GM21367 (cell line): ENCODE data around the gene CPT1B.
"Not testable (repeated sequence)": the region's sequence is repeated elsewhere in the genome, so short reads cannot be mapped to it uniquely, and the experiment has no call there.

Experiments
- ATAC-seq: cut with Tn5 transposase; IDR thresholded peaks from one replicate; pipeline ENCODE4 v1.9.1; 2021; ENCODE audit not compliant: unreplicated experiment

The CPT1B gene

GRCh38 chr22:50547263-50547985 lies 30.8 kb downstream of the CPT1B start:
- no peak for ATAC-seq

- ATAC-seq, result no peak
Measured at GRCh38 chr22:50546326-50547262, 31.6 kb downstream of the CPT1B start.

- no peak for ATAC-seq
Measured at GRCh38 chr22:50545522-50546325, 32.5 kb downstream of the CPT1B start, which contains the start of gene KLHDC7B. Gene KLHDC7B, plus strand, starts transcription at chr22:50545899. Its CDS starts 345 bp downstream, at chr22:50546244.

GRCh38 chr22:50544746-50545253 lies 33.4 kb downstream of the CPT1B start:
- no peak for ATAC-seq

- no peak for ATAC-seq
Measured at GRCh38 chr22:50544078-50544745, 34.0 kb downstream of the CPT1B start.

- no peak for ATAC-seq
Measured at GRCh38 chr22:50542416-50542927, 35.8 kb downstream of the CPT1B start.

GRCh38 chr22:50541667-50542026 lies 36.6 kb downstream of the CPT1B start:
- not testable (repeated sequence) for ATAC-seq

- no peak for ATAC-seq
Measured at GRCh38 chr22:50540381-50540780, 37.8 kb downstream of the CPT1B start.

- ATAC-seq, result no peak
Measured at GRCh38 chr22:50537765-50538164, 40.5 kb downstream of the CPT1B start.

- no peak for ATAC-seq
Measured at GRCh38 chr22:50536226-50536625, 42.0 kb downstream of the CPT1B start.

- no peak for ATAC-seq
Measured at GRCh38 chr22:50535113-50535512, 43.1 kb downstream of the CPT1B start.

GRCh38 chr22:50533856-50534711 lies 44.1 kb downstream of the CPT1B start:
- not testable (repeated sequence) for ATAC-seq

- ATAC-seq, result no peak
Measured at GRCh38 chr22:50532824-50533796, 45.1 kb downstream of the CPT1B start.

- ATAC-seq, result no peak
Measured at GRCh38 chr22:50531962-50532674, 46.1 kb downstream of the CPT1B start.

GRCh38 chr22:50531546-50531961 lies 46.7 kb downstream of the CPT1B start:
- ATAC-seq, result no peak

GRCh38 chr22:50530877-50531545 lies 47.2 kb downstream of the CPT1B start:
- no peak for ATAC-seq

GRCh38 chr22:50530580-50530876 lies 47.7 kb downstream of the CPT1B start:
- no peak for ATAC-seq
